CD4-positive, CD25-positive, alpha-beta regulatory T cell (primary cell): ENCODE measurements around the gene HK1. TPM values are rescaled to one million over a fixed set of nuclear protein-coding genes. Genes with fewer than 3 reads are reported as not detected.

Experiments used
- ATAC-seq, 2 donors: fragments of 150-1000 bp; cut with Tn5 transposase; one replicate each; pipeline ENCODE4 v1.10.0; 2021; ENCODE audit warnings: low read depth in 2 of 2, moderate number of reproducible peaks in 2 of 2, moderate library complexity in 1 of 2
- DNase-seq, 3 donors: peaks; one replicate each; pipeline versions ENCODE4 v3.0.0 to v3.0.0-alpha.2; 2012 to 2022; ENCODE audit warnings: mixed read lengths in 1 of 3
- H3K27ac ChIP-seq: one replicate; pipeline ENCODE4 v1.7.0; 2013; ENCODE audit warnings: mild to moderate bottlenecking, low read length; ENCODE audit not compliant: insufficient read depth, poor library complexity, severe bottlenecking
- H3K27me3 ChIP-seq: one replicate; pipeline ENCODE4 v1.7.0; 2013; ENCODE audit warnings: low read length; ENCODE audit not compliant: control insufficient read depth, insufficient read depth
- H3K36me3 ChIP-seq: one replicate; pipeline ENCODE4 v1.7.0; 2013; ENCODE audit warnings: mild to moderate bottlenecking, low read length, moderate library complexity; ENCODE audit not compliant: control insufficient read depth, insufficient read depth
- H3K4me1 ChIP-seq: 2 replicates; pipeline ENCODE4 v1.7.0; 2013; ENCODE audit warnings: mild to moderate bottlenecking, low read length; ENCODE audit not compliant: insufficient read depth, control insufficient read depth, poor library complexity, severe bottlenecking
- H3K4me3 ChIP-seq: one replicate; pipeline ENCODE4 v1.7.0; 2013; ENCODE audit warnings: low read depth, mild to moderate bottlenecking, low read length, moderate library complexity
- H3K9me3 ChIP-seq, 2 experiments: 1 replicate in 1 of 2; 2 replicates in 1 of 2; pipeline ENCODE4 v1.7.0; 2013; ENCODE audit warnings: low read length in 2 of 2, mild to moderate bottlenecking in 1 of 2, moderate library complexity in 1 of 2; ENCODE audit not compliant: control insufficient read depth in 2 of 2
- H3K27ac Mint-ChIP-seq, 3 donors: one replicate each; pipeline ENCODE4 v1.8.0; 2020 to 2022; ENCODE audit warnings: mild to moderate bottlenecking in 3 of 3, mixed read lengths in 3 of 3, moderate library complexity in 2 of 3
- H3K27me3 Mint-ChIP-seq: one replicate; pipeline ENCODE4 v1.8.0; 2022; ENCODE audit warnings: mild to moderate bottlenecking, mixed read lengths
- H3K36me3 Mint-ChIP-seq: one replicate; pipeline ENCODE4 v1.8.0; 2020; ENCODE audit warnings: mixed read lengths
- H3K4me1 Mint-ChIP-seq, 4 donors: one replicate each; pipeline ENCODE4 v1.8.0; 2020 to 2022; ENCODE audit warnings: mixed read lengths in 4 of 4, mild to moderate bottlenecking in 1 of 4
- H3K4me3 Mint-ChIP-seq, 4 donors: one replicate each; pipeline ENCODE4 v1.8.0; 2020 to 2022; ENCODE audit warnings: mild to moderate bottlenecking in 4 of 4, mixed read lengths in 4 of 4, moderate library complexity in 3 of 4
- H3K9me3 Mint-ChIP-seq, 7 donors: one replicate each; pipeline ENCODE4 v1.8.0; 2020 to 2022; ENCODE audit warnings: mixed read lengths in 7 of 7, mild to moderate bottlenecking in 3 of 7, moderate library complexity in 2 of 7
- polyA plus RNA-seq, 4 donors: library from polyadenylated mRNA; unstranded; fragments of 300-500 nt; fragmentation: Illumina TruSeq; gene quantifications; one replicate each; pipeline ENCODE4 v1.2.3, GENCODE V29; 2021
- total RNA-seq: library from RNA; stranded (reverse); gene quantifications from one replicate; pipeline ENCODE4 v1.2.3, GENCODE V29; 2022

The HK1 gene
- total and polyA plus RNA-seq, 5 donors from 2014 or later, result 86.4 to 115 (median 102) TPM

DNA sequence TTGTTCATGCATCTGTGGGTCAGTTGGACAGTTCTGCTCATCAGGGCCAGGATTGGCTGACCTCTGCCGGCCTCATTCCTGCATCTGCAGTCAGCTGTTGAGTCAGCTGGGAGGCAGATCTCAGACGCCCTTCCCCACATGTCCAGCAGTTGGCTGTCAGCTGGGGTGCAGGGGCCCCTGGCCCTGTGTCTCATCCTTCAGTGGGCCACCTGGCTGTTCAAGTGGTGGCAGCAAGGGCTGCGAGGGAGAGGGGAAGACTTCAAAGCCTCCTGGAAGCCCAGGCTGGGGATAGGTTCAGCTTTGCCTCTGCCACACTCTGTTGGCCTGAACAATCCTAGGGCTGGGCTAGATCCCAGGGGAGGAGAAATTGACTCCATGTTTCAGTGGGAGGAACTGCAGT is 105.3 kb downstream of the HK1 start:
- Histone ChIP-seq H3K36me3 (peaks cover 93% of the 10 kb centered on the region), H3K9me3 (no peaks in the 10 kb centered on the region), H3K4me1 (no peaks in the 10 kb centered on the region), H3K27me3 (no peaks in the 10 kb centered on the region), H3K4me3 (no peak overlapping the region), H3K27ac (no peak overlapping the region)
- H3K27ac Mint-ChIP-seq, result peak overlapping the region in 1 of 3 donors; percentile 84
- no peaks in the 10 kb centered on the region for H3K27me3 Mint-ChIP-seq
- no peak overlapping the region for H3K4me3 Mint-ChIP-seq
- peaks cover 0 to 1% (median 0%) of the 10 kb centered on the region in 7 donors for H3K9me3 Mint-ChIP-seq
- peaks cover 57% of the 10 kb centered on the region for H3K36me3 Mint-ChIP-seq
- ATAC-seq (no peak), DNase-seq (no peak)
- H3K4me1 Mint-ChIP-seq, result peaks cover 0 to 3% (median 0%) of the 10 kb centered on the region in 4 donors

DNA sequence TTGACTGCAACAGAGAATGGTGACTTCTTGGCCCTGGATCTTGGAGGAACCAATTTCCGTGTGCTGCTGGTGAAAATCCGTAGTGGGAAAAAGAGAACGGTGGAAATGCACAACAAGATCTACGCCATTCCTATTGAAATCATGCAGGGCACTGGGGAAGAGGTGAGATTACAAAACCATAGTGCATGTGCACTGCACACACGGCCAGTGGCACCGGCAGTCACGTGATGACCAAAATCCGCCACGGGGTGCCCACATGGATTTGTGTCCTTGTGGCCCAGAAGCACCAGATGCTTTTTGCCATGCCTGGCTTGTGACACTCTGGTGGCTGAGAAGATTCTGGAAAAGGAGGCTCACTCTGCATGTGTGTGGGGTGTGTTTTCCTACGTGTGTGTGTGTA is 106.0 kb downstream of the HK1 start:
- Histone ChIP-seq H3K27ac (no peak overlapping the region), H3K4me3 (no peak overlapping the region), H3K9me3 (no peaks in the 10 kb centered on the region), H3K4me1 (no peaks in the 10 kb centered on the region), H3K27me3 (no peaks in the 10 kb centered on the region), H3K36me3 (peaks cover 96% of the 10 kb centered on the region)
- H3K4me1 Mint-ChIP-seq, result peaks cover 0 to 5% (median 0%) of the 10 kb centered on the region in 4 donors
- no peaks in the 10 kb centered on the region for H3K27me3 Mint-ChIP-seq
- peaks cover 0 to 1% (median 0%) of the 10 kb centered on the region in 7 donors for H3K9me3 Mint-ChIP-seq
- no peak for ATAC-seq
- peaks cover 59% of the 10 kb centered on the region for H3K36me3 Mint-ChIP-seq
- H3K27ac Mint-ChIP-seq, result peak overlapping the region in 1 of 3 donors; percentile 20
- no peak for DNase-seq
- H3K4me3 Mint-ChIP-seq, result no peak overlapping the region

DNA sequence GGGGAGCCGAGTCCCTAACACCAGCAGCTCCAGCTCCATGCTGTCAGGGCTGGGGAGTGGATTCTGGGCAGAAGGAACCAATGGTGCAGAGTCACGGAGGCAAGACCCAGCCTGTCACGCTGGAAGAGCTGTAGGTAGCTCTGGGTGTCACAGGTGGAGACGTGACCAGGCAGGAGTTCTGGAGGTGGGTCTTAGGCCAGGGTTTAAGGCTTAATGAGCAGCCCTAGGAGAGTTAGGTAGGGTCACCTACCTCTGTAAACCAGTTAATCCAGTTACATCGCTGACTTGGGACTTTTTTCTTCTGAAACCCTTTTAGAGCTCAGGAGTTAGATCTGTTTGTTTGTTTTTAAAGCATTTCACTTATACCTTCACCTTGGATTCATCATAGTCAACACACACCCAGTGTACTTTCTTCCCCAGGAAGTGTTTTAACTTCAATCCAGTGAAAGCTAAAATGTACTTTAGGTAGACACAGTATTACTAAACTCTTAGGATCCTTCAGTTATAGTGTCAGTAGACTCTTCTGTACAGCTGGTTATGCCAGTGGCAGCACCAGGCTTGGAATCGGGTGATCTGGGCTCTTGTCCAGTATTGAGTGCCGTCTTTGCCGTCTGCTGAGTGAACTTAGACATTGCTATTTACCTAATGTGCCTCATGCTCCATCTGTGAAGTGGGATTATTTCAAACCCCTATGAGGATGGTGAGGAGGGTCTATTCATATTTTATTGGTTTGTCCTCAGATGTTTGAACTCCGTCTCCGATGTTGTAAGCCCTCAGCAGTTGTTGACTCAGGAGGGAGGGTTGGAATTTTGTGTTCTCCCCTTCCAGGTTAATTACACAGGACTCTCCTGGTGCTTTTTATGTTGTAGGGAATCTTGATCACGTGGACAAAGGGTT is 107.4 kb downstream of the HK1 start:
- Mint-ChIP-seq H3K27ac (no peak overlapping the region), H3K4me1 (peaks cover 0 to 6% (median 4%) of the 10 kb centered on the region in 4 donors), H3K27me3 (no peaks in the 10 kb centered on the region), H3K36me3 (peaks cover 57% of the 10 kb centered on the region), H3K9me3 (peaks cover 0 to 1% (median 0%) of the 10 kb centered on the region in 7 donors), H3K4me3 (no peak overlapping the region)
- Histone ChIP-seq H3K36me3 (peaks cover 93% of the 10 kb centered on the region), H3K27me3 (no peaks in the 10 kb centered on the region), H3K4me3 (no peak overlapping the region), H3K4me1 (no peaks in the 10 kb centered on the region), H3K27ac (no peak overlapping the region), H3K9me3 (no peaks in the 10 kb centered on the region)
- DNase-seq (no peak), ATAC-seq (no peak)

DNA sequence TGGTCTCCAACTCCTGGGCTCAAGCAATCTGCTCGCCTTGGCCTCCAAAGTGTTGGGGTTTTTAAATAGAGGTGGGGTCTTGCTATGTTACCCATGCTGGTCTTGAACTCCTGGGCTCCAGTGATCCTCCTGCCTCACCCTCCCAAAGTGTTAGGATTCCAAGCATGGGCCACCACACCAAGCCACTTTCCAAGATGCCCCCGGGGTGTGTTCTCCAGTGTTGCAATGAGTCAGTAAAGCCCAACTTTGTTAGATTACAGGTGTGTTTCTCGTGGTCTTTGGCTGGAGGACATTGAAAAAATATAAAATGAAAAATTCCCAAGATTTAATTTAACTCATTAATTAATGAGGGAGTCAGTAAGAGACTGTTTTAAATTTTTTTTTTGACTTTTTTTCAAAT is 109.2 kb downstream of the HK1 start:
- Histone ChIP-seq H3K36me3 (peaks cover 78% of the 10 kb centered on the region), H3K4me3 (no peak overlapping the region), H3K4me1 (peaks cover 6% of the 10 kb centered on the region), H3K9me3 (no peaks in the 10 kb centered on the region), H3K27me3 (no peaks in the 10 kb centered on the region), H3K27ac (no peak overlapping the region)
- Mint-ChIP-seq H3K9me3 (peaks cover 0 to 1% (median 0%) of the 10 kb centered on the region in 7 donors), H3K27ac (peak overlapping the region in 1 of 3 donors; percentile 44), H3K4me1 (peaks cover 0 to 19% (median 5%) of the 10 kb centered on the region in 4 donors), H3K4me3 (no peak overlapping the region), H3K27me3 (no peaks in the 10 kb centered on the region), H3K36me3 (peaks cover 60% of the 10 kb centered on the region)
- DNase-seq (no peak), ATAC-seq (no peak)

DNA sequence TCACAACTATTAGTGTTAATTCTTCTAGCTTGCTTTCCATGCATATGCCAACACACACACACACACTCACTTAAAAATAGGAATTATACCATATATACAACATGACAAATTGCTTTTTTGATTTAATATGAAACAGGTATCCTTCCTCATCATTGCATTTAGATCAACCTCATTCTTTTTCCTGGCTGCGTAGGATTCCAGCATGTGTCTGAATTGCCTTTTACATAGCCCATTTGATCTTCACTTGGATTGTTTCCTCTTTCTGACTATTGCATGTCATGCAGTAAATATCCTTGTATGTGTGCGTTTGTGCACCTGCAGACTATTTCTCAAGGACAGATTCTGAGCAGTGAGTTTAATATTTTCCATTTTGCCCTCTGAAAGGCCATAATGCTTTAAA is 110.2 kb downstream of the HK1 start:
- H3K4me3 ChIP-seq, result no peak overlapping the region
- no peak overlapping the region for H3K27ac Mint-ChIP-seq
- H3K27me3 ChIP-seq, result no peaks in the 10 kb centered on the region
- DNase-seq, result no peak
- H3K9me3 Mint-ChIP-seq, result peaks cover 0 to 1% (median 0%) of the 10 kb centered on the region in 7 donors
- no peaks in the 10 kb centered on the region for H3K27me3 Mint-ChIP-seq
- peaks cover 0 to 21% (median 6%) of the 10 kb centered on the region in 4 donors for H3K4me1 Mint-ChIP-seq
- no peak overlapping the region for H3K27ac ChIP-seq
- H3K9me3 ChIP-seq, result no peaks in the 10 kb centered on the region
- H3K4me3 Mint-ChIP-seq, result no peak overlapping the region
- H3K36me3 Mint-ChIP-seq, result peaks cover 54% of the 10 kb centered on the region
- no peak for ATAC-seq
- peaks cover 70% of the 10 kb centered on the region for H3K36me3 ChIP-seq
- H3K4me1 ChIP-seq, result peaks cover 6% of the 10 kb centered on the region

DNA sequence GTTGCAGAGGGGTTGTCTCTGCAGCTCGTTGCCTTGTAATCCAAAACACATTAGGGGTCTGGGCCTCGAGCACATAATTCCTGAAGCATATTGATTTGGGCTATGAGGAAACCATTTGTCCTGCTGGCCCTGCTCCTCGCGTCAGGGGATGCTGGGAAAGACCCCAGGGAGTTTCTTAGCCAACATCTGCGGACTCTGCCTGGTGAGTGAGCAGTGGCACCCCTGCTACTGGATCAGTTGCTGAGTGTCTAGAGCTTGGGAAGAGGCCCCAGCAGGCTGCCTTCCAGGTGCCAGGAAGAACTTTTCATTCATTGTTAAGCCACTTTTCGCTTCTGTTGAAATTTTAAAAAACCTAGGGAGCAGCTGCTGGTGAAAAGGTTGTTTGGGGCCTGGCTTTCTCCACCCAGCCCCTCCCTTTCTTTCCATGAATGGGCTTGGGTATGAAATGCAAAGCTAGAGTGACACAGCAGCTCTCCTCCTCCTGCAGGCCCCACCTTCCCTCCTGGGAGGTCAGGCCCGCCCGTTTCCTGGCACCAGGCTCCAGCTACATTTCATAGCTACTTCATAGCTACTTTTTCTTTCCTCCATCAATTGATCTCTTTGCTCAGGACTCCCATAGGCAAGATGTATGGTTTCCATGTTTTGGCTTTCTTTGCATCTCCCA is 111.7 kb downstream of the HK1 start:
- Mint-ChIP-seq H3K4me3 (no peak overlapping the region), H3K27me3 (no peaks in the 10 kb centered on the region), H3K9me3 (peaks cover 0 to 1% (median 0%) of the 10 kb centered on the region in 7 donors), H3K4me1 (peaks cover 0 to 21% (median 6%) of the 10 kb centered on the region in 4 donors), H3K36me3 (peaks cover 56% of the 10 kb centered on the region), H3K27ac (peak overlapping the region; percentile 20 to 52 (median 32))
- Histone ChIP-seq H3K27ac (no peak overlapping the region), H3K4me1 (peaks cover 6% of the 10 kb centered on the region), H3K27me3 (no peaks in the 10 kb centered on the region), H3K36me3 (peaks cover 68% of the 10 kb centered on the region), H3K4me3 (no peak overlapping the region), H3K9me3 (no peaks in the 10 kb centered on the region)
- peak in 1 of 3 donors; percentile 73 for DNase-seq
- no peak for ATAC-seq

DNA sequence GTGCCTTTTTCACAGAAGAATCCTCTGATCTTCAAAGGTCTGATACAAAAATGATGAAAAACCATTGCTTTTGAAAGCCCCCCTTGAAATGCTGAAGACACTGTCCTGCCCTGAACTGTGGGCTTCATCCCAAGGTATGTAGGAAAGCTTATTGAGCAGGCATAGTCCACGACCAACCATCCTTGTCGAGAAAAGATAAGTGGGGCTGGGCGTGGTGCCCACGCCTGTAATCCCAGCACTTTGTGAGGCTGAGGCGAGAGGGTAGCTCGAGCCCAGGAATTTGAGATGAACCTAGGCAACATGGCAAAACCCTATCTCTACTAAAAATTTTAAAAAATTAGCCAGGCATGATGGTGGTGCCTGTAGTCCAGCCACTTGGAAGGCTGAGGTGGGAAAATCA is 112.9 kb downstream of the HK1 start:
- Mint-ChIP-seq H3K9me3 (no peaks in the 10 kb centered on the region), H3K4me3 (no peak overlapping the region), H3K27ac (peak overlapping the region in 2 of 3 donors; percentile 60 to 63), H3K27me3 (no peaks in the 10 kb centered on the region), H3K36me3 (peaks cover 47% of the 10 kb centered on the region), H3K4me1 (peaks cover 0 to 21% (median 6%) of the 10 kb centered on the region in 4 donors)
- no peaks in the 10 kb centered on the region for H3K9me3 ChIP-seq
- H3K27me3 ChIP-seq, result no peaks in the 10 kb centered on the region
- no peak for DNase-seq
- no peak overlapping the region for H3K27ac ChIP-seq
- no peak for ATAC-seq
- no peak overlapping the region for H3K4me3 ChIP-seq
- H3K4me1 ChIP-seq, result peaks cover 6% of the 10 kb centered on the region
- H3K36me3 ChIP-seq, result peaks cover 65% of the 10 kb centered on the region
